SHP77 treated with DMSO at 0.1 percent for 48 hours (cell line): ENCODE data around the gene TRIM29.

Experiments used
- DNase-seq: peaks from one replicate; lab custom pipeline; 2025; lab: John Stamatoyannopoulos, UW

TRIM29 gene

GRCh38 chr11:120139316-120140069 is 1.6 kb upstream of the TRIM29 start:
- no peak for DNase-seq

- no peak for DNase-seq
Measured at GRCh38 chr11:120137187-120137610, 714 bp downstream of the TRIM29 start.

- DNase-seq: no peak
Measured at GRCh38 chr11:120136356-120136755, 1.6 kb downstream of the TRIM29 start.

- DNase-seq: no peak
Measured at GRCh38 chr11:120135838-120136237, 2.1 kb downstream of the TRIM29 start.

- no peak for DNase-seq
Measured at GRCh38 chr11:120134931-120135228, 3.0 kb downstream of the TRIM29 start.

- DNase-seq: no peak
Measured at GRCh38 chr11:120134106-120134930, 3.6 kb downstream of the TRIM29 start.

- no peak for DNase-seq
Measured at GRCh38 chr11:120133216-120134105, 4.5 kb downstream of the TRIM29 start.

- no peak for DNase-seq
Measured at GRCh38 chr11:120132645-120133185, 5.2 kb downstream of the TRIM29 start.

GRCh38 chr11:120131941-120132644 is 5.8 kb downstream of the TRIM29 start:
- no peak for DNase-seq

- no peak for DNase-seq
Measured at GRCh38 chr11:120130991-120131760, 6.7 kb downstream of the TRIM29 start.

- DNase-seq: no peak
Measured at GRCh38 chr11:120130176-120130980, 7.5 kb downstream of the TRIM29 start.

- no peak for DNase-seq
Measured at GRCh38 chr11:120129570-120129969, 8.3 kb downstream of the TRIM29 start.

GRCh38 chr11:120128392-120129119 is 9.4 kb downstream of the TRIM29 start:
- DNase-seq: no peak

- DNase-seq: no peak
Measured at GRCh38 chr11:120127236-120127635, 10.7 kb downstream of the TRIM29 start.

- no peak for DNase-seq
Measured at GRCh38 chr11:120126620-120127019, 11.3 kb downstream of the TRIM29 start.

GRCh38 chr11:120125509-120125908 is 12.4 kb downstream of the TRIM29 start:
- no peak for DNase-seq

- no peak for DNase-seq
Measured at GRCh38 chr11:120125024-120125423, 12.9 kb downstream of the TRIM29 start.

- no peak for DNase-seq
Measured at GRCh38 chr11:120124355-120124754, 13.6 kb downstream of the TRIM29 start.

GRCh38 chr11:120123946-120124345 is 14.0 kb downstream of the TRIM29 start:
- DNase-seq: no peak
